HepG2 (cell line): ENCODE results near the gene KCNQ2. TPM values are rescaled to one million over a fixed set of nuclear protein-coding genes. Genes with fewer than 3 reads are reported as not detected.

Source experiments
- ATAC-seq: fragments of 200-7000 bp; cut with Tn5 transposase; 3 replicates; pipeline ENCODE4 v1.9.1; 2020; ENCODE audit warnings: mild to moderate bottlenecking, moderate library complexity
- BruUV-seq: library from RNA; stranded (reverse); fragments of 400-500 nt; replicated peaks from 2 replicates; lab custom pipeline; 2021; lab: Mats Ljungman, UMichigan
- CTCF ChIA-PET: fragments of 300-600 bp; formaldehyde crosslinking; extraction: SDS; loops from one replicate; lab custom pipeline; 2021; ENCODE audit warnings: low total read pairs, inconsistent platforms, low intra/inter-chr PET ratio; lab: Yijun Ruan, JAX
- POLR2A ChIA-PET: fragments of 350-600 bp; sonication (Branson Sonifier 250); formaldehyde crosslinking; loops from one replicate; lab custom pipeline; 2020; ENCODE audit warnings: antibody characterized with exemption, inconsistent platforms; lab: Yijun Ruan, JAX
- DNase-seq: peaks from one replicate; pipeline ENCODE4 v3.0.0-alpha.2; 2015; ENCODE audit warnings: low spot score
- FAIRE-seq: peaks from 3 replicates; lab custom pipeline; 2011; peaks lifted over from hg19 to GRCh38; lab: Jason Lieb, UNC
- H2AFZ ChIP-seq: one replicate; pipeline ENCODE4 v1.6.1; 2011; ENCODE audit warnings: low read length, inconsistent platforms
- H3K27ac ChIP-seq: fragments of 300-600 bp; 3 replicates; pipeline ENCODE4 v1.8.0; 2011; ENCODE audit warnings: mixed run types, mild to moderate bottlenecking, mixed read lengths, low read length, inconsistent platforms; ENCODE audit not compliant: insufficient read depth; ENCODE audit errors: extremely low read length
- H3K27me3 ChIP-seq, 2 experiments: fragments of 200-600 bp in 1 of 2; 2 replicates in 1 of 2; 3 replicates in 1 of 2; pipeline versions ENCODE4 v1.6.0 to v1.8.0; 2011; ENCODE audit warnings: low read length in 2 of 2, mild to moderate bottlenecking in 2 of 2, moderate library complexity in 2 of 2, inconsistent platforms in 1 of 2; ENCODE audit not compliant: insufficient read depth in 2 of 2, control insufficient read depth in 1 of 2
- H3K36me3 ChIP-seq, 2 experiments: fragments of 200-600 bp in 1 of 2; replicated peaks in 1 of 2; 2 replicates in 1 of 2; 3 replicates in 1 of 2; pipeline versions ENCODE4 v1.5.1 to v1.8.0; 2011; ENCODE audit warnings: low read length in 2 of 2, inconsistent platforms in 1 of 2; ENCODE audit not compliant: insufficient read depth in 2 of 2, control insufficient read depth in 1 of 2
- H3K4me1 ChIP-seq: 2 replicates; pipeline ENCODE4 v1.5.1; 2012; ENCODE audit warnings: low read length, inconsistent platforms; ENCODE audit not compliant: insufficient read depth
- H3K4me2 ChIP-seq: 2 replicates; pipeline ENCODE4 v1.6.0; 2011; ENCODE audit warnings: low read depth, low read length, inconsistent platforms
- H3K4me3 ChIP-seq, 3 experiments: fragments of 200-600 bp in 1 of 3; sonication (generic), shearing (Covaris generic) in 1 of 3; replicated peaks in 1 of 3; 2 replicates each; pipeline ENCODE4 v1.5.1; 2011 to 2016; ENCODE audit warnings: low read length in 3 of 3, inconsistent platforms in 2 of 3, low read depth in 2 of 3, mild to moderate bottlenecking in 2 of 3, control low read depth in 1 of 3, mixed read lengths in 1 of 3; ENCODE audit not compliant: insufficient read depth in 1 of 3
- H3K79me2 ChIP-seq: one replicate; pipeline ENCODE4 v1.6.1; 2011; ENCODE audit warnings: low read length, inconsistent platforms; ENCODE audit not compliant: insufficient read depth
- H3K9ac ChIP-seq: 2 replicates; pipeline ENCODE4 v1.6.0; 2011; ENCODE audit warnings: mild to moderate bottlenecking, low read depth, low read length, inconsistent platforms; ENCODE audit not compliant: insufficient read depth
- H3K9me3 ChIP-seq: 2 replicates; pipeline ENCODE4 v1.5.1; 2012; ENCODE audit warnings: mild to moderate bottlenecking, low read length
- H4K20me1 ChIP-seq: 2 replicates; pipeline ENCODE4 v1.6.0; 2011; ENCODE audit warnings: inconsistent platforms, mild to moderate bottlenecking, low read length, moderate library complexity; ENCODE audit not compliant: insufficient read depth
- AHR ChIP-seq: IDR thresholded peaks from 2 replicates; pipeline ENCODE4 v1.6.1; 2018; ENCODE audit warnings: missing genetic modification reagents, missing compliant biosample characterization
- FOXC1 ChIP-seq: sonication (generic); formaldehyde crosslinking; IDR thresholded peaks from 2 replicates; pipeline ENCODE4 v1.8.0; 2022; ENCODE audit warnings: mild to moderate bottlenecking, missing genetic modification reagents, borderline replicate concordance
- MTERF4 ChIP-seq: sonication (generic); formaldehyde crosslinking; IDR thresholded peaks from 2 replicates; pipeline ENCODE4 v1.8.0; 2023; ENCODE audit warnings: mild to moderate bottlenecking, missing genetic modification reagents
- SAP130 ChIP-seq: IDR thresholded peaks from 2 replicates; pipeline ENCODE4 v1.6.1; 2016; ENCODE audit warnings: low read depth
- SRY ChIP-seq: sonication (generic); formaldehyde crosslinking; IDR thresholded peaks from 2 replicates; pipeline ENCODE4 v1.8.0; 2022; ENCODE audit warnings: mild to moderate bottlenecking, missing genetic modification reagents
- TEAD3 ChIP-seq: optimal IDR thresholded peaks from 2 replicates; pipeline ENCODE3; 2016; ENCODE audit warnings: borderline replicate concordance
- THYN1 ChIP-seq: sonication (generic); formaldehyde crosslinking; IDR thresholded peaks from 2 replicates; pipeline ENCODE4 v1.8.1; 2023; ENCODE audit warnings: low read depth, mild to moderate bottlenecking, moderate library complexity, missing genetic modification reagents, borderline replicate concordance
- ZNF317 ChIP-seq: sonication (generic); formaldehyde crosslinking; IDR thresholded peaks from 2 replicates; pipeline ENCODE4 v1.5.0; 2020; ENCODE audit warnings: mild to moderate bottlenecking, missing genetic modification reagents
- ZUFSP ChIP-seq: sonication (generic); formaldehyde crosslinking; IDR thresholded peaks from 2 replicates; pipeline ENCODE4 v1.9.0; 2021; ENCODE audit warnings: missing genetic modification reagents, mild to moderate bottlenecking, borderline replicate concordance
- WGBS: methylation state at CpG from one replicate; pipeline ENCODE4 v1.1.6; 2017; ENCODE audit warnings: low lambda C conversion rate; 5-methylcytosine and 5-hydroxymethylcytosine counted together
- in situ Hi-C: cut with HindIII; loops from 2 replicates; pipeline ENCODE4 v1.10.0; 2017; ENCODE audit warnings: low pct_unique_long_range_greater_than_20kb; ENCODE audit not compliant: extremely low pct_ligation_motif_present
- intact Hi-C: fragments of 100-400 bp; cut with micrococcal nuclease; formaldehyde crosslinking; loops from one replicate; pipeline ENCODE4 v1.10.0; 2022; ENCODE audit not compliant: unreplicated experiment
- polyA plus RNA-seq, 8 experiments: library from polyadenylated mRNA; depleted of rRNA in 3 of 8; stranded (reverse) in 7 of 8; unstranded in 1 of 8; fragments of >200 nt; fragmentation: Illumina TruSeq in 4 of 8; extraction: Trizol in 4 of 8; gene quantifications; 2 replicates each; pipeline versions ENCODE4 v1.2.1 to v1.2.3, GENCODE V29; 2011 to 2016; ENCODE audit warnings: low read depth in 4 of 8, missing spikeins in 1 of 8, mixed read lengths in 1 of 8; ENCODE audit not compliant: insufficient read depth in 1 of 8
- total RNA-seq, 5 experiments: library from RNA; depleted of rRNA; stranded (reverse); fragments of >200 nt; fragmentation: Illumina TruSeq; extraction: Trizol; gene quantifications; 2 replicates each; pipeline ENCODE4 v1.2.3, GENCODE V29; 2016; ENCODE audit warnings: low read depth in 1 of 5
- TF ChIP-seq, protein P1 (sequence below): sonication (generic); formaldehyde crosslinking; IDR thresholded peaks from 2 replicates; pipeline ENCODE4 v1.4.0; 2020; ENCODE audit warnings: missing genetic modification reagents

Gene KCNQ2
- total and polyA plus RNA-seq, 2 of the 13 experiments (the other 11 are each of a cell fraction or from before 2014, with no cell fraction given), result not detected

- TF ChIP-seq, protein P1, sequence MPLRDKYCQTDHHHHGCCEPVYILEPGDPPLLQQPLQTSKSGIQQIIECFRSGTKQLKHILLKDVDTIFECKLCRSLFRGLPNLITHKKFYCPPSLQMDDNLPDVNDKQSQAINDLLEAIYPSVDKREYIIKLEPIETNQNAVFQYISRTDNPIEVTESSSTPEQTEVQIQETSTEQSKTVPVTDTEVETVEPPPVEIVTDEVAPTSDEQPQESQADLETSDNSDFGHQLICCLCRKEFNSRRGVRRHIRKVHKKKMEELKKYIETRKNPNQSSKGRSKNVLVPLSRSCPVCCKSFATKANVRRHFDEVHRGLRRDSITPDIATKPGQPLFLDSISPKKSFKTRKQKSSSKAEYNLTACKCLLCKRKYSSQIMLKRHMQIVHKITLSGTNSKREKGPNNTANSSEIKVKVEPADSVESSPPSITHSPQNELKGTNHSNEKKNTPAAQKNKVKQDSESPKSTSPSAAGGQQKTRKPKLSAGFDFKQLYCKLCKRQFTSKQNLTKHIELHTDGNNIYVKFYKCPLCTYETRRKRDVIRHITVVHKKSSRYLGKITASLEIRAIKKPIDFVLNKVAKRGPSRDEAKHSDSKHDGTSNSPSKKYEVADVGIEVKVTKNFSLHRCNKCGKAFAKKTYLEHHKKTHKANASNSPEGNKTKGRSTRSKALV, result no peak
- no peak for TF ChIP-seq MTERF4 (CRISPR knock-in tag)
These were observed 78.2 kb downstream of the KCNQ2 start (continued) for GRCh38 chr20:63394069-63394919.

GRCh38 chr20:63393566-63393965, 78.9 kb downstream of the KCNQ2 start:
- CTCF ChIA-PET, result no interaction called here
- no peak overlapping the region for H2AFZ ChIP-seq
- no peaks in the 10 kb centered on the region for H3K36me3 ChIP-seq
- POLR2A ChIA-PET, result no interaction called here
- in situ Hi-C loops, result no loop called here
- H3K27me3 ChIP-seq, result peaks cover 33 to 69% of the 10 kb centered on the region in 2 experiments
- H4K20me1 ChIP-seq, result peaks cover 4% of the 10 kb centered on the region; the same call in 1 of the 2 replicates
- H3K4me1 ChIP-seq, result no peaks in the 10 kb centered on the region
- no peak overlapping the region for H3K27ac ChIP-seq
- H3K9me3 ChIP-seq, result no peaks in the 10 kb centered on the region
- H3K79me2 ChIP-seq, result no peaks in the 10 kb centered on the region
- no peak overlapping the region for H3K4me3 ChIP-seq
- H3K4me2 ChIP-seq, result no peak overlapping the region
- ATAC-seq (no peak), DNase-seq (no peak), FAIRE-seq (no peak)
- BruUV-seq, result no TSS peak
- WGBS, result 36% methylated on average over 17 of the region's 17 CpGs
- intact Hi-C loops, result no loop called here
- no peak overlapping the region for H3K9ac ChIP-seq
- TF ChIP-seq TEAD3 (CRISPR knock-in tag), result no peak
- TF ChIP-seq THYN1, result no peak
- TF ChIP-seq SRY (CRISPR knock-in tag), result no peak
- TF ChIP-seq FOXC1 (CRISPR knock-in tag), result no peak
- TF ChIP-seq ZNF317 (CRISPR knock-in tag), result no peak
- no peak for TF ChIP-seq ZUFSP (CRISPR knock-in tag)
- TF ChIP-seq AHR, result no peak
- no peak for TF ChIP-seq SAP130 (CRISPR knock-in tag)
